ENCODE data around the gene ZFYVE26.

- TF ChIP-seq TCF12 (IDR thresholded peaks at IDR 0.05; ENCODE audit: low read depth) (peak; percentile 3; the same call in 1 of the 2 replicates), EP300 (IDR thresholded peaks at IDR 0.05; ENCODE audit: borderline replicate concordance) (no peak), RAD21 (IDR thresholded peaks at IDR 0.05; ENCODE audit: low read depth) (no peak), TAF1 (IDR thresholded peaks at IDR 0.05; ENCODE audit: low read depth) (peak; percentile 52), TEAD4 (IDR thresholded peaks at IDR 0.05) (no peak), EGR1 (IDR thresholded peaks at IDR 0.05) (no peak), FOXM1 (IDR thresholded peaks at IDR 0.05; ENCODE audit: borderline replicate concordance, low read depth) (no peak), MAX (IDR thresholded peaks at IDR 0.05) (no peak), REST (IDR thresholded peaks at IDR 0.05; ENCODE audit: low read depth) (no peak), CEBPB (IDR thresholded peaks at IDR 0.05) (no peak), ZBTB7A (IDR thresholded peaks at IDR 0.05; ENCODE audit: low read depth) (no peak), YY1 (IDR thresholded peaks at IDR 0.05; ENCODE audit: low read depth) (no peak), CREB1 (IDR thresholded peaks at IDR 0.05; ENCODE audit: low read depth) (no peak; the same call in 1 of the 2 replicates)
Observed at GRCh38 chr14:67819563-67820421, 3.4 kb upstream of the ZFYVE26 start, which contains the start of gene RAD51B.

Measured in Ishikawa (cell line).